Thyroid gland (tissue), 4 donors: ENCODE measurements around the gene SOX4.

Experiments used
- POLR2A ChIP-seq, 2 donors: fragments of 450-650 bp; IDR thresholded peaks; one replicate each; pipeline ENCODE4 v1.6.1; 2017; ENCODE audit warnings: antibody characterized with exemption in 2 of 2, mild to moderate bottlenecking in 2 of 2, moderate library complexity in 1 of 2
- TF ChIP-seq, protein P1 (sequence below), 6 experiments: fragments of 200-600 bp in 3 of 6; fragments of 450-650 bp in 3 of 6; sonication (generic) in 3 of 6; IDR thresholded peaks; one replicate each; pipeline ENCODE4 v1.5.1; 2016 to 2019; ENCODE audit warnings: antibody characterized with exemption in 6 of 6, mild to moderate bottlenecking in 2 of 6, inconsistent platforms in 1 of 6, moderate library complexity in 1 of 6

DNA sequence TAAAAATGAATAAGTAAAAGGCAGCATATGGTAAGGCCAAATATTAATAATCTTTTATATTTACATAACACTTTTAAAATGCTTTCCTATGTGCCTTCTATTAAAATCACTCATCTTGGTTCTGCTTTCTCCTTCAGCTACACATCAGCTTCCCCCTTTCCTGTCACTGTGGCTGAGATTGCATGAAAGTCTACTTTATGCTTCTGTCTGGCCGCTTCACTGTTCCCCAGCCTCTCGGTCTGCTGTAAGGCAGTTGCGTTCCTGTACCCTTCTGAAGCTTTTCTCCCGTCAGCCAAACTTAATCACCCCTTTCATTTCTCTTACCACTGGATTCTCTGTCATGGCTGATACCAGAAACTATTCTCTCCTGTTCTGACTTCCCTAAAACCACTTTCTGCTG, 34.6 kb downstream of the SOX4 start:
- TF ChIP-seq, protein P1, sequence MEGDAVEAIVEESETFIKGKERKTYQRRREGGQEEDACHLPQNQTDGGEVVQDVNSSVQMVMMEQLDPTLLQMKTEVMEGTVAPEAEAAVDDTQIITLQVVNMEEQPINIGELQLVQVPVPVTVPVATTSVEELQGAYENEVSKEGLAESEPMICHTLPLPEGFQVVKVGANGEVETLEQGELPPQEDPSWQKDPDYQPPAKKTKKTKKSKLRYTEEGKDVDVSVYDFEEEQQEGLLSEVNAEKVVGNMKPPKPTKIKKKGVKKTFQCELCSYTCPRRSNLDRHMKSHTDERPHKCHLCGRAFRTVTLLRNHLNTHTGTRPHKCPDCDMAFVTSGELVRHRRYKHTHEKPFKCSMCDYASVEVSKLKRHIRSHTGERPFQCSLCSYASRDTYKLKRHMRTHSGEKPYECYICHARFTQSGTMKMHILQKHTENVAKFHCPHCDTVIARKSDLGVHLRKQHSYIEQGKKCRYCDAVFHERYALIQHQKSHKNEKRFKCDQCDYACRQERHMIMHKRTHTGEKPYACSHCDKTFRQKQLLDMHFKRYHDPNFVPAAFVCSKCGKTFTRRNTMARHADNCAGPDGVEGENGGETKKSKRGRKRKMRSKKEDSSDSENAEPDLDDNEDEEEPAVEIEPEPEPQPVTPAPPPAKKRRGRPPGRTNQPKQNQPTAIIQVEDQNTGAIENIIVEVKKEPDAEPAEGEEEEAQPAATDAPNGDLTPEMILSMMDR (IDR thresholded peaks at IDR 0.05) = no peak
- TF ChIP-seq POLR2A (IDR thresholded peaks at IDR 0.05) = no peak
